ENCODE data around the gene USP19. TPM values are rescaled to one million over a fixed set of nuclear protein-coding genes. Genes with fewer than 3 reads are reported as not detected.

Gene USP19
- total and polyA plus RNA-seq, 2 of the 4 experiments (the other 2 are of a cell fraction), result 24.7 to 39.7 TPM

- no peak overlapping the region for H2BK120ac ChIP-seq (ENCODE audit: low read depth, low read length)
- H3K23ac ChIP-seq (ENCODE audit: low read depth, low read length), result no peak overlapping the region
- H3K14ac ChIP-seq (replicated peaks; ENCODE audit: low read depth, low read length), result no peak overlapping the region
- peaks cover 32% of the 10 kb centered on the region for H3K9me1 ChIP-seq (ENCODE audit: insufficient read depth, low read length)
- no peaks in the 10 kb centered on the region for H3K9me3 ChIP-seq (ENCODE audit: control insufficient read depth, insufficient read depth, low read length)
- H3K56ac ChIP-seq (ENCODE audit: extremely low read depth, insufficient read depth, low read length), result no peak overlapping the region
- H3K4ac ChIP-seq (ENCODE audit: low read depth, low read length), result no peak overlapping the region
- H3K4me3 ChIP-seq (ENCODE audit: insufficient read depth, low read depth, low read length), result no peak overlapping the region
- no peak overlapping the region for H2AFZ ChIP-seq (replicated peaks; ENCODE audit: low read length, poor library complexity)
- H2AK5ac ChIP-seq (ENCODE audit: low read depth, low read length), result no peak overlapping the region
- intact Hi-C loops (cut with micrococcal nuclease), result no loop called here
- peaks cover 25% of the 10 kb centered on the region for H3K36me3 ChIP-seq (ENCODE audit: control insufficient read depth, insufficient read depth, low read length)
- in situ Hi-C loops (cut with MboI; ENCODE audit: low sequenced_read_pairs), result loop anchor here (25.0 kb wide), 1 partner anchor 274 kb away; the partner anchor contains the start of gene NICN1
- H3K9ac ChIP-seq (ENCODE audit: low read depth, low read length), result no peak overlapping the region
- BruUV-seq (replicated peaks), result no TSS peak
- H4K20me1 ChIP-seq (ENCODE audit: insufficient read depth, low read length), result peaks cover 8% of the 10 kb centered on the region; the same call in 1 of the 2 replicates
- ChIA-PET CTCF (no interaction called here), POLR2A (ENCODE audit: unreplicated experiment) (no interaction called here)
- peaks cover 37 to 64% of the 10 kb centered on the region in 2 experiments for H3K79me1 ChIP-seq (ENCODE audit: low read depth in 1 of 2, low read length in 2 of 2)
- dilution Hi-C loops (cut with HindIII; ENCODE audit: low sequenced_read_pairs, unreplicated experiment), result no loop called here
- H4K5ac ChIP-seq (ENCODE audit: low read depth, low read length), result no peak overlapping the region
- H2BK5ac ChIP-seq (ENCODE audit: low read depth, low read length, poor library complexity, severe bottlenecking), result no peak overlapping the region
- H3K4me1 ChIP-seq (ENCODE audit: control insufficient read depth, insufficient read depth, low read length), result peaks cover 9% of the 10 kb centered on the region
- TF ChIP-seq SMC3 (IDR thresholded peaks at IDR 0.05; ENCODE audit: low read depth, low read length) (no peak), CTCF (conservative IDR thresholded peaks at IDR 0.05; ENCODE audit: low read depth, low read length) (no peak), MXI1 (IDR thresholded peaks at IDR 0.05; ENCODE audit: borderline replicate concordance, low read depth, low read length) (no peak), ELK1 (IDR thresholded peaks at IDR 0.05; ENCODE audit: borderline replicate concordance, low read depth, low read length) (no peak), FOS (IDR thresholded peaks at IDR 0.05; ENCODE audit: low read depth, low read length) (no peak), CHD1 (IDR thresholded peaks at IDR 0.05; ENCODE audit: low read depth, low read length) (no peak), NFE2L2 (IDR thresholded peaks at IDR 0.05; ENCODE audit: low read depth, low read length) (no peak), CEBPB (IDR thresholded peaks at IDR 0.05; ENCODE audit: low read depth, low read length) (no peak), BHLHE40 (IDR thresholded peaks at IDR 0.05; ENCODE audit: low read depth, low read length) (no peak), RFX5 (IDR thresholded peaks at IDR 0.05; ENCODE audit: low read depth, low read length) (no peak), POLR2A (IDR thresholded peaks at IDR 0.05; ENCODE audit: low read depth, low read length) (no peak), RCOR1 (IDR thresholded peaks at IDR 0.05; ENCODE audit: insufficient replicate concordance, low read length) (no peak), MAZ (IDR thresholded peaks at IDR 0.05; ENCODE audit: borderline replicate concordance, low read depth, low read length) (no peak), MAFK (IDR thresholded peaks at IDR 0.05; ENCODE audit: low read depth, low read length) (no peak), USF2 (IDR thresholded peaks at IDR 0.05; ENCODE audit: low read depth, low read length) (no peak), RAD21 (IDR thresholded peaks at IDR 0.05; ENCODE audit: low read length) (no peak)
- WGBS, 2 experiments (ENCODE audit: extremely low coverage in 2 of 2, insufficient read length in 1 of 2), result 100% methylated on average over 4 of the region's 8 CpGs; no CpG with 5 or more reads in 1 of the 2 experiments
- ATAC-seq (ENCODE audit: low read depth) (no peak), DNase-seq (no peak)
- no peak overlapping the region for H3K18ac ChIP-seq (ENCODE audit: low read depth, low read length)
- no peak overlapping the region for H4K8ac ChIP-seq (ENCODE audit: low read depth in 2 of 2, low read length in 2 of 2)
- no peak overlapping the region for H3K4me2 ChIP-seq (ENCODE audit: low read depth, low read length)
- H2BK20ac ChIP-seq (ENCODE audit: low read depth, low read length), result no peak overlapping the region
- no peak overlapping the region for H2AK9ac ChIP-seq (replicated peaks; ENCODE audit: low read depth, low read length, poor library complexity)
- no peak overlapping the region for H3K27ac ChIP-seq (ENCODE audit: insufficient read depth, low read length)
- no peak overlapping the region for H2BK15ac ChIP-seq (ENCODE audit: low read depth, low read length)
- no peak overlapping the region for H4K91ac ChIP-seq (ENCODE audit: insufficient read depth, low read depth, low read length)
- no peaks in the 10 kb centered on the region for H3K27me3 ChIP-seq (ENCODE audit: control insufficient read depth, insufficient read depth, low read length)
These were observed 43.0 kb upstream of the USP19 start for GRCh38 chr3:49163609-49164008.

Measured in IMR-90 (cell line).